ENCODE results near the gene RASIP1.
"Not testable (repeated sequence)": the region's sequence is repeated elsewhere in the genome, so short reads cannot be mapped to it uniquely, and the experiment has no call there.

Gene RASIP1, protein sequence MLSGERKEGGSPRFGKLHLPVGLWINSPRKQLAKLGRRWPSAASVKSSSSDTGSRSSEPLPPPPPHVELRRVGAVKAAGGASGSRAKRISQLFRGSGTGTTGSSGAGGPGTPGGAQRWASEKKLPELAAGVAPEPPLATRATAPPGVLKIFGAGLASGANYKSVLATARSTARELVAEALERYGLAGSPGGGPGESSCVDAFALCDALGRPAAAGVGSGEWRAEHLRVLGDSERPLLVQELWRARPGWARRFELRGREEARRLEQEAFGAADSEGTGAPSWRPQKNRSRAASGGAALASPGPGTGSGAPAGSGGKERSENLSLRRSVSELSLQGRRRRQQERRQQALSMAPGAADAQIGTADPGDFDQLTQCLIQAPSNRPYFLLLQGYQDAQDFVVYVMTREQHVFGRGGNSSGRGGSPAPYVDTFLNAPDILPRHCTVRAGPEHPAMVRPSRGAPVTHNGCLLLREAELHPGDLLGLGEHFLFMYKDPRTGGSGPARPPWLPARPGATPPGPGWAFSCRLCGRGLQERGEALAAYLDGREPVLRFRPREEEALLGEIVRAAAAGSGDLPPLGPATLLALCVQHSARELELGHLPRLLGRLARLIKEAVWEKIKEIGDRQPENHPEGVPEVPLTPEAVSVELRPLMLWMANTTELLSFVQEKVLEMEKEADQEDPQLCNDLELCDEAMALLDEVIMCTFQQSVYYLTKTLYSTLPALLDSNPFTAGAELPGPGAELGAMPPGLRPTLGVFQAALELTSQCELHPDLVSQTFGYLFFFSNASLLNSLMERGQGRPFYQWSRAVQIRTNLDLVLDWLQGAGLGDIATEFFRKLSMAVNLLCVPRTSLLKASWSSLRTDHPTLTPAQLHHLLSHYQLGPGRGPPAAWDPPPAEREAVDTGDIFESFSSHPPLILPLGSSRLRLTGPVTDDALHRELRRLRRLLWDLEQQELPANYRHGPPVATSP

DNA sequence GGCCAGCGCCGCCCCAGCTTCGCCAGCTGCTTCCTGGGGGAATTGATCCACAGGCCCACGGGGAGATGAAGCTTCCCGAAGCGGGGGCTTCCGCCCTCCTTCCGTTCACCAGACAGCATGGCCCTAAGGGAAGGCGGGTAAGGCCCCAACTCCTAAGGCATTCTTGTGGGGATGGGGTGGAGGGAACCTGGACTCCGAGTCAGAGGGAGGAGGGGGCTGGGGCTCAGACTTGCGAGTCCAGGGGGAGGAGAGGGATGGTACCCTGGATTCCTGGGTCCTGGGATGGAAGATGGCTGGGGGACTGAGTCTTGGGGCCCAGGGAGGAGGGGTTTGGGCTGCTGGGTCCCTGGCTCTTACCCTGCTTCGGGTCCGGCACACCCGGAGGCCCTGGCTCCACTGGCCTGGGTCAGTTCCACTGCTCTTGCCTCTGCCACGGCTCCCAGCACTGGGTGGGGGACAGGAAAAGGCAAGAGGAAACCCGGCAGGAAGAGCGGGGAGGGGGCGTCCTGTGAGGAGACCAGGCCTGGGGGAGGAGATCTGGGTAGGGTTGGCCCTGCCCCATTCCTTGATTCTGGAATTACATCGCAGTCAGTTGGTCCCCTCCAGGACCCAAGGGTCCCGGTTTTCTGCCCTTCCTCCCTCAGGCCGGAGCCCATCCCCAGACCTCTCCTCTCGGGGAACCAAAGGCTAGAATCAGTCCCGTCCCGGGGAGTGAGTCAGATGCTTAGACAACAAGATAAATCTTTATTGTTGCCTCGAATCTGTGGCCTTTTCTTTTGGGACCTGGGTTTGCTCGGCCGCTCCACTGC lies at the start of gene RASIP1:
TSS of gene RASIP1 (minus strand) at position 447 of the 809 bp plus-strand sequence. CDS start at position 119, 328 bp downstream.
- no peak for DNase-seq

DNA sequence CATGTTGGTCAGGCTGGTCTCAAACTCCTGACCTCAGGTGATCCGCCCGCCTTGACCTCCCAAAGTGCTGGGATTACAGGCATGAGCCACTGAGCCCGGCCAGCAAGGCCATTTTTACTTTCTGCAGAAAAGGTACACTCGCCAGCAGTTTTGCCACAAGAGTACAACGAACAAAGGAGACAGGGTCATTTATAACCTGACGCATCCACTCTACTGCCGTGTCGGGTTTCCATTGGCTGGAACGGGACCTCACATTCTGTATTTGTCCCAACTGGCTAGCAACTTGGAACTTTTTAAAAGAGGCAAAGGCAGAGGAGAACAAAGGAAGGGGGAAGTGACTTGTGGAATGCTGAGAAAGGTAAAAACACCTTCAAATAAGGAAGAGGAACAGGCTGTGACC lies 46.9 kb upstream of the RASIP1 start:
- DNase-seq, result not testable (repeated sequence)

DNA sequence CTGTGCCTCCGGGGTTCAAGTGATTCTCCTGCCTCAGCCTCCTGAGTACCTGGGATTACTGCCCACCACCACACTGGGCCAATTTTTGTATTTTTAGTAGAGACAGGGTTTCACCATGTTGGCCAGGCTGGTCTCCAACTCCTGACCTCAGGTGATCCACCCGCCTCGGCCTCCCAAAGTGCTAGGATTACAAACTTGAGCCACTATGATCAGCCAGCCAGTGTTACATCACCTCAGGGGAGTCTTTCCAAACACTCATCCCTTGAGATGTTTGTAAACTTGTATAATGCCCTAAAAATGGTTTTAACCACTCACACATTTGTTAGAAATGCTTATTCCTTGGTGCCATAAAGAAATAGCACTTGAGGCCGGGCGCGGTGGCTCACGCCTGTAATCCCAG lies 46.0 kb upstream of the RASIP1 start:
- DNase-seq, result not testable (repeated sequence)

DNA sequence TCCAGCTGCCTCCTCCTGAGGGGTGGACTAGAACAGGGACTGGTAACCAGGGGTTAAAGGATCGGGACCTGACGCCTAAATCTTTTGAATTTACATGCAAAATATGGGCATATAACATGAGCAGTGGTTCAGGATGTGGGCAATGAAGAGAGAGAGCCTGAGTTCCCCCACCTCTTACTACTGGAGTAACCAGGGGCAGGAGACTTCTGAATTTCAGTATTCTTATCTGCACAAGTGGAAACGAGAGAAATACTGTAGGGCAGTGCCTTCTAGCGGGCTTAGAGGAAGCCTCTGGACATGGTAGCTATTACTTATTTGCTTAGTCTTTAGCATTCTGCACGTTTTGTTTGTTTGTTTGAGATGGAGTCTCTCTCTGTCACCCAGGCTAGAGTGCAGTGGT lies 44.1 kb upstream of the RASIP1 start:
- DNase-seq, result peak; percentile 25

DNA sequence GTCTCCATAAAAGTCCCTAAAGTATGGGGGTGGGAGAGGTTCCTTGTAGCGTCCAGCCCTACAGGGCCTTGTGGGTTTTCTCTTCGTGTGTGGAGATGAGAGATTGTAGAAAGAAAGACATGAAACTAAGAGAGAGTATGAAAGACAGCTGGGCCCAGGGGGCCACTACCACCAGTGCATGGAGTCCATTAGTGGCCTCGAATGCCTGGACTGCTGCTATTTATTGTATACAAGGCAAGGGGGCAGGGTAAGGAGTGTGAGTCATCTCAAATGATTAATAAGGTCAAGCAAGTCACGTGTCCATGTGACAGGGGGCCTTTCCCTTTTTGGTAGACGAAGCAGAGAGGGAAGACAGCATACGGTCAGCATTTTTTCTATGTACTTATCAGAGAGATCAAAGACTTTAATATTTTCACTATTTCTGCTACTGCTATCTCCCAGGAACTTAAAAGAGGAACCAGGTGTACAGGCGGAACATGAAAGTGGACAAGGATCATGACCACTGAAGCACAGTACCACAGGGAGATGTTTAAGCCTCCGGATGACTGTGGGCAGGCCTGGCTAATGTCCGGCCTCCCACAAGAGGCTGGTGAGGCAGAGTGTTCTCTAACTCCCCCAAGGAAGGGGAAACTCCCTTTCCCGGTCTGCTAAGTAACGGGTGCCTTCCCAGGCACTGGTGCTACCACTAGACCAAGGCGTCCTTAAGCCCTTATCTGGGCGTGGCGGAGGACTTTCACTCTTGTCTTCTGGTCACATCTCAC lies 40.4 kb upstream of the RASIP1 start:
- no peak for DNase-seq

DNA sequence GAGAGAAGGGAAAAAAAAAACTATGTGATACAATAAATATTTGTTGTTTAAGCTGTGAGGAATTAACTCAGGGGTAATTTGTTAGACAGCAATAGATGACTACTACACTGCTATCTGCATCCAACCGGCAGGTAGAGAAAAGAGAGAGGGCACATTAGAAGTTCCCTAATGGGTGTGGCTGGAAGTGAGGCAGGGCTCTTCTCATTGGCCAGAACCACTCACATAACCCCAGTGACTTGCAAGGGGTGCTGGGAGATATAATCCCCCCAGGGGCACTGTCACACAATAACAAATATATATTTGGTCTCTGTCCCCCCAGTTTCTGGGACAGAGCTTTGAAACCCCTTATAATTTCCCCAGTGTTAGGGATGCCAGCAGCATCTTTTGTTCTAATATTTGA lies 39.2 kb upstream of the RASIP1 start:
- DNase-seq, result no peak

DNA sequence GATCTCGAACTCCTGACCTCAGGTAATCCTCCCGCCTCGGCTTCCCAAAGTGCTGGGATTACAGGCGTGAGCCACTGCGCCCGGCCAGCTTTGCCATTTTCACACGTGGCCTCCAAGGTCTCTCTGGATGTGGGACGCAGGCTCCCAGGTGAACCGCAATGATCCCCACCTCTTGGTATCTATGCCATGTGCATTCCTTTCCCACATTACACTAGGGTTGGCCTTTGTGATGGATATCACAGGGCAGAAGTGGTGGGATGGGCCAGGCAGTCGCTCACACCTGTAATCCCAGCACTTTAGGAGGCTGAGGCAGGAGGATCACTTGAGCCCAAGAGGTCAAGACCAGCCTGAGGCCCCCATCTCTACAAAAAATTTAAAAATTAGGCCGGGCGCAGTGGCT lies 37.3 kb upstream of the RASIP1 start:
- no peak for DNase-seq

DNA sequence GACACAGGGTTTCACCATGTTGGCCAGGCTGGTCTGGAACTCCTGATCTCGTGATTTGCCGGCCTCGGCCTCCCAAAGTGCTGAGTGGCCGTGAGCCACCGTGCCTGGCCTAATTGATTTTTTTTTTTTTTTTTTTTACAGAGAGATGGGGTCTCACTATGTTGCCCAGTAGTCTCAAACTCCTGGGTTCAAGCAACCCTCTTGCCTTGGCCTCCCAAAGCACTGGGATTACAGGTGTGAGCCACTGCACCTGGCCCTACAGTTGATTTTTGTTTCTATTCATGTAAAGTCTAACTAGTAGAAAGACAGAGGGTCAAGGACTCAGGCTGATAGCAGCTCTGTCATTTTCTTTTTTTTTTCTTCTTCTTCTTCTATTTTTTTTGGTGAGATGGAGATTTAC lies 36.7 kb upstream of the RASIP1 start:
- no peak for DNase-seq

DNA sequence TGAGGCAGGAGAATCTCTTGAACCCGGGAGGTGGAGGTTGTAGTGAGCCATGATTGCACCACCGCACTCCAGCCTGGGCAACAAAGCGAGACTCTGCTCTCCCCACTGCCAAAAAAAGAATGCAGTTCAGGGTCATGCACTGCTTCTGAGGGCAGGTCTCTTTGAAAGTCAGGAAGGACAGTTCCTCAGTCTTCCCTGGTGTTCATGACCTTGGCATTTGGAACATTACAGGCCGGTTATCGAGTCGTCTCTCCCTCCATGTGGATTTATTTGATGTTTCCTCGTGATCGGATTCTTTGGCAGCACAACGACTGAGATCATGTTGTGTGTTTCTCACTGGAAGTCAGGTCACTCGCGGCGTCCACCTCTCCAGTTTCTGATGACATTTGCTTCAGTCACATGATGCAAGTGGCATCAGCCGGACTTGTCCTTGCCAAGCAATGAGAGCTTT lies 32.1 kb upstream of the RASIP1 start:
- no peak for DNase-seq

DNA sequence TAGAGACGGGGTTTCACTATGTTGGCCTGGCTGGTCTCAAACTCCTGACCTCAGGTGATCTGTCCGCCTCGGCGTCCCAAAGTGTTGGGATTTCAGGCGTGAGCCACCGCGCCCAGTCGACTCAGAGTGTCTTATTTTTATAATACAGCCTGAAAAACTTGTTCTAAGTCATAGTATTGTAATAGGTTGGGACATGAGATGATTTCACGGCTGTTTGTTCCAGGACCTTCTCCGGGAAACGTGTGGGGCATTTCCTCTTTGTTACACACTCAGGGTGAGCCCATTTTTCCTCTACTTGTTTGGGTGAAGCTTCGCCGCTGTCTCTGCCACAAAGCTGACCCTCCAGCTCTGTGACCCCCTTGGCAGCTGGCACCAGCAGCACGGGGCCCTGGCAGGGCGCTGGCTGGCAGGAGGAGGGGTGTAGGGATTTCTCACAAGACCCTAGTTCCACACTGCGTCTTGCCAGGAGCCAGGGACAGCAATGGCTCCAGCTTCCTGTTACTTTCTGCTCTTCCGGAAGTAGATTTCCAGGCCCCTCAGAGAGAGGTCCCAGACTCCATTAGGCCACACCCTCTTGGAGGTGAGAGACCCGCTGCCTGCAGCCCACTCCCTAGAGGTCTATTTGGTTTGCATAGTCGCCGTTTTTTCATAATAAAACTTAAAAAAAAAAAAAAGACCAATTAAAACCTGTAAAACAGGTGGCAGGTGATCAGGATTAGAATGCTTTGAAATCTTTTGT lies 30.5 kb upstream of the RASIP1 start:
- no peak for DNase-seq

DNA sequence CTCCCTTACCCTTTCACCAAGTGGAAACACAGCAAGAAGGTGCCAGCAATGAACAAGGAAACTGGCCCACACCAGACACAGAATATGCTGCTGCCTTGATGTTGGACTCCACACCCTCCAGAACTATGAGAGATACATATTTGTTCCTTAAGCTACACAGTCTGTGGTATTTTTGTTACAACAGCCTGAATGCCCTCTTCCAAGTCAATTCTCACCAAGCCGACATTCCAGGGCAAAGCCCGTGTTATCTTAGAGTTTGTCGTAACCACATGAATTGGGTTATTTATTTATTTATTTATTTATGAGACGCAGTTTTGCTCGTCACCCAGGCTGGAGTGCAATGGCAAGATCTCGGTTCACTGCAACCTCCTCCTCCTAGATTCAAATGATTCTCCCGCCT lies 29.9 kb upstream of the RASIP1 start:
- no peak for DNase-seq

DNA sequence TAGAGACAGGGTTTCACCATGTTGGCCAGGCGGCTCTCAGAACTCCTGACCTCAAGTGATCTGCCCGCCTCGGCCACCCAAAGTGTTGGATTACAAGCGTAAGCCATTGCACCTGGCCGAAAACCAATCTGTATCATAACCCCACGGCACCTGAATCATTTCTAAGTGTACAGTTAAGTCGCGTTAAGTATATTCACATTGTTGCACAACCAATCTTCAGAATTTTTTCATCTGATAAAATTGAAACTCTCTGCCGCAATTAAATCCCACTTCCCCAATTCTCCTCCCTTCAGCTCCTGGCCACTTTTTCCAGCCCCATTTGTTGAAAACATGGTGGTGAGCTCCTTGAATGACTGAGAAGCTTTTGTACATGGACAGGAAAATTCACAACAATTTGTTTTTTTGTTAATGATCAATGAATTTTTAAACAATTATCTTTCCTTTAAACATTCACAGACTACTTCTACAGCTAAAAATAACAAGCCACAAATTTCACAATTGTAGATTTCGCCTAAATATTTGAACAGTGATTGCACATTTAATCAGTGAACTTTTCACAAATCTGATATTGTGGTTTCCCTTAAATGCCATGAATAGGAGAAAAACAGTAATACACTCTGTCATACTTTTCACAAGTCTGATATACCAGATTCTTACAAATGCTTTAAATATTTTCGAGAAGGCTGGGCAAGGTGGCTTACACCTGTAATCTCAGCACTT lies 28.7 kb upstream of the RASIP1 start:
- no peak for DNase-seq

DNA sequence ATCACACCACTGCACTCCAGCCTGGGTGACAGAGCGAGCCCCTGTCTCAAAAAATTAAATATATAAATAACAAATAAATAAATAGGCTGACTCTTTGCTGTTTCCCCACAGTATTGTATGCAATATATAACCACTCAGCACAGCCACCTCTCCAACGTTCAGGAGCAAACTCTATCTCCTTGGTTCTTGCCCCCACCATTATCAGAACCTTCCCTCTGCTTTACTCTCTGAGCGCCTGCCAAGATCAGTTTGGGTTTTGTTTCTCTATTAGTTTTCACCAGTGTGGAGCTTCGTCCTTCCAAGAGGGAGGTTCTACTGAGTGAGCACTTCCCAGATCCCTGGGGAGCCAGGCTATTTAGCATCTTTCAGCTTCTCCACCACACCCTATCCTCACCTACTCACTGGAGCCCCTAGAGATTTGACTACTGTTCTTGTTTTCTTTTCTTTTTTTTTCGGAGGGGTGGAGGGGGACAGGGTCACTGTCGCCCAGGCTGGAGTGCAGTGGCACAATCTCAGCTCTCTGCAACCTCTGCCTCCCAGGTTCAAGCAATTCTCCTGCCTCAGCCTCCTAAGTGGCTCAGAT lies 27.9 kb upstream of the RASIP1 start:
- DNase-seq, result not testable (repeated sequence)

DNA sequence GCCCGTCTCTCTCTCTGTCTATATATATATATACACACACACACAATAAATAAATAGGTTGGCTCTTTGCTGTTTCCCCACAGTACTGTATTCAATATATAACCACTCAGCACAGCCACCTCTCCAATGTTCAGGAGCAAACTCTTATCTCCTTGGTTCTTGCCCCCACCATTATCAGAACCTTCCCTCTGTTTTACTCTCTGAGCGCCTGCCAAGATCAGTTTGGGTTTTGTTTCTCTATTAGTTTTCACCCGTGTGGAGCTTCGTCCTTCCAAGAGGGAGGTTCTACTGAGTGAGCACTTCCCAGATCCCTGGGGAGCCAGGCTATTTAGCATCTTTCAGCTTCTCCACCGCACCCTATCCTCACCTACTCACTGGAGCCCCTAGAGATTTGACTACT lies 25.4 kb upstream of the RASIP1 start:
- not testable (repeated sequence) for DNase-seq

DNA sequence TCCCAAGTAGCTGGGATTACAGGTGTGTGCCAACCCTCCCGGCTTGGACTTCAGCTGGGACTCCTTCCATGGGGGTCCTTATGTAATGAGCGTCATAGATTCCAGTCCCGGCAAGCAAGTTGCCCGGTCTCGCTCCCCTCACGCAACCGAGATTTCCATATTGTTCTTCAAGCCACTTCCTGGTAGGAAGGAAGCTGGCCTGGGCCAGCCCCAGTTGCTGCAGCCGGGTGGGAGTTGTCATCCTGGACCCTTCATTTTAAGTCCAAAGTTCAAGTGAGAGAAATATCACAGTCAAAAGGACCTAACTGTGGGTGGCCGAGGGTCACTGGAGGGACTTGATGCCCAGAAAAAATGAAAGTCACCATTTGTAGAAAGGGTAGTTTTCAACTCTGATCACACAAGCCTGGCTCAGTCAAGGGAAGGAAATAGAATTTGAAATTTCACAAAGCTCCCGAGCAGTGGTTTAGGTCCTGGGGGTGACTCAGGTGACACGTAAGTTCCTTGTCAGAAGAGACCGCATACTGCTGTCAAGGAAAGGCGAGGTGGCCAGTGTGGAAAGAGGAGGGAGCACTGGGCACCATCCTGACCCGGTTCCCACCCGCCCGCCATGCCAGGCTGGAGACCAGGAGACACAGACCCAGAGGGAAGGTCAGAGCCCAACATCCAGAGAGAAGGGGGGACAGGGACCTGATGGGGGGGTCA lies 20.2 kb upstream of the RASIP1 start:
- no peak for DNase-seq

DNA sequence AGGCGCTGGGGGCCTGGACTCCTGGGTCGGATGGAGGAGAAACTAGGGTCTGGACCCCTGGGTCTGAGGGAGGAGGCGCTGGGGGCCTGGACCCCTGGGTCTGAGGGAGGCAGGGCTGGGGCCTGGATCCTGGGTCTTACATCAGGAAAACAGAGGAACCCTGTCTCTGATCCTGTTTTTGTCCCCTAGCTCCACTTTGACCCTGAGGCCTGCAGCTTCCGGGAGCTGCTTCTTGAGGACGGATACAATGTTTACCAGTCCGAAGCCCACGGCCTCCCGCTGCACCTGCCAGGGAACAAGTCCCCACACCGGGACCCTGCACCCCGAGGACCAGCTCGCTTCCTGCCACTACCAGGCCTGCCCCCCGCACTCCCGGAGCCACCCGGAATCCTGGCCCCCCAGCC lies 17.3 kb upstream of the RASIP1 start:
- no peak for DNase-seq

DNA sequence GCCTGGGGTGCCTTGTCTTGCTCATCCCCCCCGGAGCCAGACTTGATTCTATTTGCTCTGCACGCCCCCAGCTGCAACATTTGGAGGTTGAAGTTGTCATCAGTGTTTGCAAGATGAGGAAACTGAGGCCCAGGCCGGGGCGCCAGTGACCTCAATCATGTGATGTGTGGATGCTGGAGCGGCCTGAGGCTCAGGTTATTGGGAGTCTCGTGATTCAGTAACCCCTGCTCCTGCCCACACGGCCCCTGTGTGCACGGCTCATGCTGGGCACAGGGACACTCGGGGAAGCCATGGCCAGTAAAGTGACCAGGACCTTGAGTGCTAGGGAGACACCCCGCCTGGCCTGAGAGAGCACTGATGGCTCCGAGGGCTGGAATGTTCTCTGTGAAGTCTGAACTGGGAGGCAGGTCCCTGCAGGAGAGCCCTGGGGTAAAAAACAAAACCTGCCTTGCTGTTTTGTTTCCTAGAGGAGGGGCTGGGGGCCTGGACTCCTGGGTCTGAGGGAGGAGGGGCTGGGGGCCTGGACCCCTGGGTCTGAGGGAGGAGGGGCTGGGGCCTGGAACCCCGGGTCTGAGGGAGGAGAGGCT lies 16.8 kb upstream of the RASIP1 start:
- DNase-seq, result no peak

DNA sequence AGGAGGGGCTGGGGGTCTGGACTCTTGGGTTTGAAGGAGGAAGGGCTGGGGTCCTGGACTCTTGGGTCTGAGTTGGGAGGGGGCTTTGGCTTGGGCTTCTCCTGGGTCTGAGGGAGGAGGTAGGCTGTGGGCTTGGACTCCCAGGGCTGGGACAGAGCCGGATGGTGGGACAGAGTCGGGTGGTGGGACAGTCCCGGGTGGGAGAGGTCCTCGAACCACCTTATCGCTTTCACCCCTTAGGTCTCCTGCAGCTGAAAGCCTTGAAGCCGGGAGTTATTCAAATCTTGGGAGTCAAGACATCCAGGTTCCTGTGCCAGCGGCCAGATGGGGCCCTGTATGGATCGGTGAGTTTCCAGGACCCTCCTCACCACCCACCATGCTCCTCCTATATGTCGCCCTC lies 16.3 kb upstream of the RASIP1 start:
- no peak for DNase-seq

DNA sequence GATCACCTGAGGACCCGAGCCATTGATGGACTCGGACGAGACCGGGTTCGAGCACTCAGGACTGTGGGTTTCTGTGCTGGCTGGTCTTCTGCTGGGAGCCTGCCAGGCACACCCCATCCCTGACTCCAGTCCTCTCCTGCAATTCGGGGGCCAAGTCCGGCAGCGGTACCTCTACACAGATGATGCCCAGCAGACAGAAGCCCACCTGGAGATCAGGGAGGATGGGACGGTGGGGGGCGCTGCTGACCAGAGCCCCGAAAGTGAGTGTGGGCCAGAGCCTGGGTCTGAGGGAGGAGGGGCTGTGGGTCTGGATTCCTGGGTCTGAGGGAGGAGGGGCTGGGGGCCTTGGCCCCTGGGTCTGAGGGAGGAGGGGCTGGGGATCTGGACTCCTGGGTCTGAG lies 15.8 kb upstream of the RASIP1 start:
- DNase-seq, result no peak

Measured in DMS153 (cell line).